Ascending aorta (tissue), 2 donors: ENCODE results near the gene LCP2. TPM values are rescaled to one million over a fixed set of nuclear protein-coding genes. Genes with fewer than 3 reads are reported as not detected.

ENCODE experiments used
- DNase-seq, 2 donors: peaks; one replicate each; pipeline ENCODE4 v3.0.0-alpha.2; 2019; ENCODE audit warnings: low spot score in 2 of 2
- H3K27ac ChIP-seq, 2 donors: fragments of 200-600 bp; sonication (generic); one replicate each; pipeline ENCODE4 v1.5.1; 2016 to 2017; ENCODE audit warnings: mild to moderate bottlenecking in 1 of 2
- H3K27me3 ChIP-seq: fragments of 200-600 bp; sonication (generic); one replicate; pipeline ENCODE4 v1.5.1; 2017
- H3K36me3 ChIP-seq, 2 donors: fragments of 200-600 bp; sonication (generic); one replicate each; pipeline ENCODE4 v1.5.1; 2016
- H3K4me1 ChIP-seq, 2 donors: fragments of 200-600 bp; sonication (generic); one replicate each; pipeline ENCODE4 v1.5.1; 2016 to 2017; ENCODE audit warnings: mild to moderate bottlenecking in 1 of 2
- H3K4me3 ChIP-seq, 2 donors: fragments of 200-600 bp; sonication (generic); one replicate each; pipeline ENCODE4 v1.5.1; 2016 to 2017; ENCODE audit warnings: mild to moderate bottlenecking in 1 of 2
- H3K9me3 ChIP-seq, 2 donors: fragments of 200-600 bp; sonication (generic); one replicate each; pipeline ENCODE4 v1.5.1; 2016
- intact Hi-C: fragments of 100-400 bp; cut with DNase I; formaldehyde crosslinking; loops from one replicate; pipeline ENCODE4 v1.15.1; 2023
- total RNA-seq: library from RNA; depleted of rRNA; stranded (reverse); fragments of >200 nt; gene quantifications from one replicate; pipeline ENCODE4 v1.1.0, GENCODE V29; 2016
- TF ChIP-seq, protein P1 (sequence below), 3 experiments: fragments of 200-600 bp in 2 of 3; fragments of 450-650 bp in 1 of 3; sonication (generic) in 2 of 3; IDR thresholded peaks; one replicate each; pipeline ENCODE4 v1.5.1; 2016 to 2019; ENCODE audit warnings: antibody characterized with exemption in 3 of 3, mild to moderate bottlenecking in 1 of 3, moderate library complexity in 1 of 3

LCP2 gene
- total RNA-seq, 1 donor from 2014 or later = 9.3 TPM

- Histone ChIP-seq H3K27me3 (no peaks in the 10 kb centered on the region), H3K36me3 (no peaks in the 10 kb centered on the region), H3K4me1 (no peaks in the 10 kb centered on the region), H3K9me3 (no peaks in the 10 kb centered on the region), H3K27ac (no peak overlapping the region), H3K4me3 (no peak overlapping the region)
- intact Hi-C loops = no loop called here
- DNase-seq = no peak
- TF ChIP-seq, protein P1, sequence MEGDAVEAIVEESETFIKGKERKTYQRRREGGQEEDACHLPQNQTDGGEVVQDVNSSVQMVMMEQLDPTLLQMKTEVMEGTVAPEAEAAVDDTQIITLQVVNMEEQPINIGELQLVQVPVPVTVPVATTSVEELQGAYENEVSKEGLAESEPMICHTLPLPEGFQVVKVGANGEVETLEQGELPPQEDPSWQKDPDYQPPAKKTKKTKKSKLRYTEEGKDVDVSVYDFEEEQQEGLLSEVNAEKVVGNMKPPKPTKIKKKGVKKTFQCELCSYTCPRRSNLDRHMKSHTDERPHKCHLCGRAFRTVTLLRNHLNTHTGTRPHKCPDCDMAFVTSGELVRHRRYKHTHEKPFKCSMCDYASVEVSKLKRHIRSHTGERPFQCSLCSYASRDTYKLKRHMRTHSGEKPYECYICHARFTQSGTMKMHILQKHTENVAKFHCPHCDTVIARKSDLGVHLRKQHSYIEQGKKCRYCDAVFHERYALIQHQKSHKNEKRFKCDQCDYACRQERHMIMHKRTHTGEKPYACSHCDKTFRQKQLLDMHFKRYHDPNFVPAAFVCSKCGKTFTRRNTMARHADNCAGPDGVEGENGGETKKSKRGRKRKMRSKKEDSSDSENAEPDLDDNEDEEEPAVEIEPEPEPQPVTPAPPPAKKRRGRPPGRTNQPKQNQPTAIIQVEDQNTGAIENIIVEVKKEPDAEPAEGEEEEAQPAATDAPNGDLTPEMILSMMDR (IDR thresholded peaks at IDR 0.05) = no peak
Measured at GRCh38 chr5:170341545-170341944, 44.0 kb upstream of the LCP2 start.

GRCh38 chr5:170339780-170340167, 42.2 kb upstream of the LCP2 start:
- no peak for DNase-seq
- intact Hi-C loops = no loop called here
- Histone ChIP-seq H3K4me1 (no peaks in the 10 kb centered on the region), H3K9me3 (no peaks in the 10 kb centered on the region), H3K27me3 (no peaks in the 10 kb centered on the region), H3K4me3 (no peak overlapping the region), H3K27ac (no peak overlapping the region), H3K36me3 (no peaks in the 10 kb centered on the region)
- TF ChIP-seq, protein P1 (IDR thresholded peaks at IDR 0.05) = no peak

GRCh38 chr5:170338933-170339779, 41.6 kb upstream of the LCP2 start:
- TF ChIP-seq, protein P1 (IDR thresholded peaks at IDR 0.05) = peak in 2 of 3 experiments; percentile 25 to 27
- no peak overlapping the region for H3K27ac ChIP-seq
- no peak overlapping the region for H3K4me3 ChIP-seq
- no peaks in the 10 kb centered on the region for H3K36me3 ChIP-seq
- intact Hi-C loops = no loop called here
- DNase-seq = no peak
- H3K4me1 ChIP-seq = no peaks in the 10 kb centered on the region
- no peaks in the 10 kb centered on the region for H3K27me3 ChIP-seq
- H3K9me3 ChIP-seq = no peaks in the 10 kb centered on the region

DNA sequence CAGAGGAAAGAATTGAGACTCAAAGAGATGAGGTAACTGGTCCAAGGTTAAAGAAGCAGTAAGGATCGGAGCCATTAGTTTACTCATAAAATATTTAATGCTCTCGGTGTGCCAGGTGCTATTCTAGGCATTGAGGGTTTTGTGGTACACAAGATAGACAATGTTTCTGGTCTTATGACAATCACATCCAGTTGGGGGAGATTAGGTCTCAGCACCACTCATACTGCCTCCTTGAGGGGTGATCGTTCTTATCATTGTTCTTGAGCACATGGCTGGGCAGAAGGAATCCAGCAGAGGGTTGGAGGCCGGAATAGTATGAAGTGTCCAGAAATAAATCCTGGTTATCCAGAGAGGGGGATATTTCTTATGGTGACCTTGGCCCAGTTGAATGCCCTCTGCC, 40.7 kb upstream of the LCP2 start:
- H3K4me1 ChIP-seq = no peaks in the 10 kb centered on the region
- H3K36me3 ChIP-seq = no peaks in the 10 kb centered on the region
- DNase-seq = no peak
- H3K27ac ChIP-seq = no peak overlapping the region
- TF ChIP-seq, protein P1 (IDR thresholded peaks at IDR 0.05) = no peak
- H3K27me3 ChIP-seq = no peaks in the 10 kb centered on the region
- no peaks in the 10 kb centered on the region for H3K9me3 ChIP-seq
- H3K4me3 ChIP-seq = no peak overlapping the region
- intact Hi-C loops = no loop called here

DNA sequence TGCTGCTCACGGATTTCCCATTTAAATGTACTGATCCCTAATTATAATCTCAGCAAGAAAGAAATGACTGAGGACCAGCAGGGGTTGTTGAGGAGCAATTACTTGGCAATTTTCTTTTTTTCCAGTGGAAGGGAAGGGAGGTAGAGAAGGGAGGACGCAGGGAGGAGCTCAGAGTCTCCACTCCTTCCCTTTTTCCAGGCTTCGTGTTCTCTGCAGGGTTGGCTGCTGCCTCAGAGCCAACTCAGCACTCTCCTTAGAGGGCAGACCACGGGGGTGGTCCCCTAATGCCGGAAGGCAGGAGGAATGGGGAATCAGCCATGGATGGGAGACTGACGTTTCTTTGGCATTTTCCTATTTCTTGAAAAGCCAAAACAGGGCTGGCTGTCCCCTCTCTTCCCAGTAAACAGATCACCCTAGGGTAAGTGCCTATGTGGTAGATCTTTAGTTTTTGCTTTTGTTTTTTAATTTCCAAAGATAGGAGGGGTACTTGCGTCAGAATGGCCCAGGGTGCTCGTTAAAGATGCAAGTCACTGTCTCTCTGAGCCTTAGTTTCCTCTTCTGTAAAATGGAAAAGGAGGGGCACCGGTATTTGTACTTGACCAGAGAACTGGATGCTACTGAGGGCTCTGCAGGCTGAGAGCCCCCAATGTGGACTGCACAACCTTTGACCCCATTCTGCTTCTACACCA, 39.6 kb upstream of the LCP2 start:
- Histone ChIP-seq H3K36me3 (no peaks in the 10 kb centered on the region), H3K4me1 (no peaks in the 10 kb centered on the region), H3K27me3 (no peaks in the 10 kb centered on the region), H3K9me3 (no peaks in the 10 kb centered on the region), H3K27ac (no peak overlapping the region), H3K4me3 (no peak overlapping the region)
- intact Hi-C loops = no loop called here
- no peak for DNase-seq
- TF ChIP-seq, protein P1 (IDR thresholded peaks at IDR 0.05) = no peak
